ENCODE results near the gene ZNF227. TPM values are rescaled to one million over a fixed set of nuclear protein-coding genes. Genes with fewer than 3 reads are reported as not detected.
A peak's percentile ranks its signal among the peaks of the same experiment; 100 is the strongest.
"Not testable (repeated sequence)": the region's sequence is repeated elsewhere in the genome, so short reads cannot be mapped to it uniquely, and the experiment has no call there.

The ZNF227 gene
- total RNA-seq, result 15.8 and 18.6 TPM in 2 replicates

GRCh38 chr19:44212250-44212865 is at the start of gene ZNF227:
Gene ZNF227 (plus strand): TSS chr19:44212532. CDS start chr19:44217793, 5,261 bp downstream.
- peak within 1 kb of the TSS; percentile 83 for H3K4me3 ChIP-seq (ENCODE audit: low read depth, low read length)
- TF ChIP-seq CTCF (IDR thresholded peaks at IDR 0.05; ENCODE audit: insufficient read depth, low read depth, low read length), result no peak
- DNase-seq (ENCODE audit: low read depth), result peak; percentile 97

- no peak overlapping the region for H3K4me3 ChIP-seq (ENCODE audit: low read depth, low read length)
- DNase-seq (ENCODE audit: low read depth), result no peak
- TF ChIP-seq CTCF (IDR thresholded peaks at IDR 0.05; ENCODE audit: insufficient read depth, low read depth, low read length), result no peak
These were observed 48.5 kb upstream of the ZNF227 start for GRCh38 chr19:44163789-44164188.

- TF ChIP-seq CTCF (IDR thresholded peaks at IDR 0.05; ENCODE audit: insufficient read depth, low read depth, low read length), result no peak
- peak overlapping the region; percentile 96 for H3K4me3 ChIP-seq (ENCODE audit: low read depth, low read length)
- no peak for DNase-seq (ENCODE audit: low read depth)
These were observed 48.0 kb upstream of the ZNF227 start for GRCh38 chr19:44164327-44164672.

- peak within 1 kb of the TSS; percentile 96 for H3K4me3 ChIP-seq (ENCODE audit: low read depth, low read length)
- no peak for TF ChIP-seq CTCF (IDR thresholded peaks at IDR 0.05; ENCODE audit: insufficient read depth, low read depth, low read length)
- DNase-seq (ENCODE audit: low read depth), result peak; percentile 98
These were observed 47.4 kb upstream of the ZNF227 start, which contains the start of gene ZNF226 for GRCh38 chr19:44164673-44165512. Gene ZNF226 (plus strand): TSS chr19:44165100. CDS start chr19:44170081, 4,981 bp downstream.

GRCh38 chr19:44170660-44171059 is 41.7 kb upstream of the ZNF227 start:
- DNase-seq (ENCODE audit: low read depth); H3K4me3 ChIP-seq (ENCODE audit: low read depth, low read length): not testable (repeated sequence)

- peak; percentile 1 for DNase-seq (ENCODE audit: low read depth)
- no peak for TF ChIP-seq CTCF (IDR thresholded peaks at IDR 0.05; ENCODE audit: insufficient read depth, low read depth, low read length)
- H3K4me3 ChIP-seq (ENCODE audit: low read depth, low read length), result no peak overlapping the region
These were observed 35.7 kb upstream of the ZNF227 start for GRCh38 chr19:44176590-44176989.

- no peak for TF ChIP-seq CTCF (IDR thresholded peaks at IDR 0.05; ENCODE audit: insufficient read depth, low read depth, low read length)
- no peak for DNase-seq (ENCODE audit: low read depth)
- H3K4me3 ChIP-seq (ENCODE audit: low read depth, low read length), result no peak overlapping the region
These were observed 31.4 kb upstream of the ZNF227 start for GRCh38 chr19:44180968-44181367.

Measured in fibroblast of villous mesenchyme (primary cell).